ENCODE measurements around the gene UNC13C.

DNA sequence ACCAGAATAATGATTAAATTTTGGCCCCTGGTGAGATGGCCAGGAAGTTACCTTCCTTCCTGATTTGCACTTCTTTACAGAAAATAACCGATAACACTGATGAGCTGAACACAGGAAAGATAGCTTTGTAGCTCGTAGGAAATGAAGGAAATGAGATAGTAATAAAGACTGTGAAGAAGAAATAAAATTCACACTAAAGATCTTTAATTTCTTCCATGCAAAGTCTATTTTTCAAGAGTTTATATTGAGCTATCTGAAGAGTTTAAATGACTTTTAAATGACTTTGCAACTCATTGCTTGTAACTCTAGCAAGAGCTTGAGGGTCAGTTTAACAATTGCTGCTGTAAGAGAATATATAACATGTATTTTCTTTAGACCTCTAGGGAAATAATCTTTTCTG, 543.0 kb downstream of the UNC13C start:
- TF ChIP-seq ZIC2 (tag by site-specific recombination; IDR thresholded peaks at IDR 0.05) (no peak), ZNF548 (tag by site-specific recombination; IDR thresholded peaks at IDR 0.05) (no peak), ZNF571 (tag by site-specific recombination; IDR thresholded peaks at IDR 0.05) (no peak), GLI2 (tag by site-specific recombination; IDR thresholded peaks at IDR 0.05; ENCODE audit: borderline replicate concordance, low read depth) (no peak), ZNF23 (tag by site-specific recombination; IDR thresholded peaks at IDR 0.05; ENCODE audit: borderline replicate concordance) (no peak), ZNF610 (tag by site-specific recombination; IDR thresholded peaks at IDR 0.05; ENCODE audit: borderline replicate concordance) (no peak), ZNF426 (tag by site-specific recombination; IDR thresholded peaks at IDR 0.05) (no peak)
- TF ChIP-seq, protein P1, sequence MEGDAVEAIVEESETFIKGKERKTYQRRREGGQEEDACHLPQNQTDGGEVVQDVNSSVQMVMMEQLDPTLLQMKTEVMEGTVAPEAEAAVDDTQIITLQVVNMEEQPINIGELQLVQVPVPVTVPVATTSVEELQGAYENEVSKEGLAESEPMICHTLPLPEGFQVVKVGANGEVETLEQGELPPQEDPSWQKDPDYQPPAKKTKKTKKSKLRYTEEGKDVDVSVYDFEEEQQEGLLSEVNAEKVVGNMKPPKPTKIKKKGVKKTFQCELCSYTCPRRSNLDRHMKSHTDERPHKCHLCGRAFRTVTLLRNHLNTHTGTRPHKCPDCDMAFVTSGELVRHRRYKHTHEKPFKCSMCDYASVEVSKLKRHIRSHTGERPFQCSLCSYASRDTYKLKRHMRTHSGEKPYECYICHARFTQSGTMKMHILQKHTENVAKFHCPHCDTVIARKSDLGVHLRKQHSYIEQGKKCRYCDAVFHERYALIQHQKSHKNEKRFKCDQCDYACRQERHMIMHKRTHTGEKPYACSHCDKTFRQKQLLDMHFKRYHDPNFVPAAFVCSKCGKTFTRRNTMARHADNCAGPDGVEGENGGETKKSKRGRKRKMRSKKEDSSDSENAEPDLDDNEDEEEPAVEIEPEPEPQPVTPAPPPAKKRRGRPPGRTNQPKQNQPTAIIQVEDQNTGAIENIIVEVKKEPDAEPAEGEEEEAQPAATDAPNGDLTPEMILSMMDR (tag by site-specific recombination; IDR thresholded peaks at IDR 0.05) = no peak
- TF ChIP-seq, protein P2, sequence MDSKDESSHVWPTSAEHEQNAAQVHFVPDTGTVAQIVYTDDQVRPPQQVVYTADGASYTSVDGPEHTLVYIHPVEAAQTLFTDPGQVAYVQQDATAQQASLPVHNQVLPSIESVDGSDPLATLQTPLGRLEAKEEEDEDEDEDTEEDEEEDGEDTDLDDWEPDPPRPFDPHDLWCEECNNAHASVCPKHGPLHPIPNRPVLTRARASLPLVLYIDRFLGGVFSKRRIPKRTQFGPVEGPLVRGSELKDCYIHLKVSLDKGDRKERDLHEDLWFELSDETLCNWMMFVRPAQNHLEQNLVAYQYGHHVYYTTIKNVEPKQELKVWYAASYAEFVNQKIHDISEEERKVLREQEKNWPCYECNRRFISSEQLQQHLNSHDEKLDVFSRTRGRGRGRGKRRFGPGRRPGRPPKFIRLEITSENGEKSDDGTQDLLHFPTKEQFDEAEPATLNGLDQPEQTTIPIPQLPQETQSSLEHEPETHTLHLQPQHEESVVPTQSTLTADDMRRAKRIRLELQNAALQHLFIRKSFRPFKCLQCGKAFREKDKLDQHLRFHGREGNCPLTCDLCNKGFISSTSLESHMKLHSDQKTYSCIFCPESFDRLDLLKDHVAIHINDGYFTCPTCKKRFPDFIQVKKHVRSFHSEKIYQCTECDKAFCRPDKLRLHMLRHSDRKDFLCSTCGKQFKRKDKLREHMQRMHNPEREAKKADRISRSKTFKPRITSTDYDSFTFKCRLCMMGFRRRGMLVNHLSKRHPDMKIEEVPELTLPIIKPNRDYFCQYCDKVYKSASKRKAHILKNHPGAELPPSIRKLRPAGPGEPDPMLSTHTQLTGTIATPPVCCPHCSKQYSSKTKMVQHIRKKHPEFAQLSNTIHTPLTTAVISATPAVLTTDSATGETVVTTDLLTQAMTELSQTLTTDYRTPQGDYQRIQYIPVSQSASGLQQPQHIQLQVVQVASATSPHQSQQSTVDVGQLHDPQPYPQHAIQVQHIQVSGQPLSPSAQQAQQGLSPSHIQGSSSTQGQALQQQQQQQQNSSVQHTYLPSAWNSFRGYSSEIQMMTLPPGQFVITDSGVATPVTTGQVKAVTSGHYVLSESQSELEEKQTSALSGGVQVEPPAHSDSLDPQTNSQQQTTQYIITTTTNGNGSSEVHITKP (tag by site-specific recombination; IDR thresholded peaks at IDR 0.05) = no peak
- TF ChIP-seq, protein P3, sequence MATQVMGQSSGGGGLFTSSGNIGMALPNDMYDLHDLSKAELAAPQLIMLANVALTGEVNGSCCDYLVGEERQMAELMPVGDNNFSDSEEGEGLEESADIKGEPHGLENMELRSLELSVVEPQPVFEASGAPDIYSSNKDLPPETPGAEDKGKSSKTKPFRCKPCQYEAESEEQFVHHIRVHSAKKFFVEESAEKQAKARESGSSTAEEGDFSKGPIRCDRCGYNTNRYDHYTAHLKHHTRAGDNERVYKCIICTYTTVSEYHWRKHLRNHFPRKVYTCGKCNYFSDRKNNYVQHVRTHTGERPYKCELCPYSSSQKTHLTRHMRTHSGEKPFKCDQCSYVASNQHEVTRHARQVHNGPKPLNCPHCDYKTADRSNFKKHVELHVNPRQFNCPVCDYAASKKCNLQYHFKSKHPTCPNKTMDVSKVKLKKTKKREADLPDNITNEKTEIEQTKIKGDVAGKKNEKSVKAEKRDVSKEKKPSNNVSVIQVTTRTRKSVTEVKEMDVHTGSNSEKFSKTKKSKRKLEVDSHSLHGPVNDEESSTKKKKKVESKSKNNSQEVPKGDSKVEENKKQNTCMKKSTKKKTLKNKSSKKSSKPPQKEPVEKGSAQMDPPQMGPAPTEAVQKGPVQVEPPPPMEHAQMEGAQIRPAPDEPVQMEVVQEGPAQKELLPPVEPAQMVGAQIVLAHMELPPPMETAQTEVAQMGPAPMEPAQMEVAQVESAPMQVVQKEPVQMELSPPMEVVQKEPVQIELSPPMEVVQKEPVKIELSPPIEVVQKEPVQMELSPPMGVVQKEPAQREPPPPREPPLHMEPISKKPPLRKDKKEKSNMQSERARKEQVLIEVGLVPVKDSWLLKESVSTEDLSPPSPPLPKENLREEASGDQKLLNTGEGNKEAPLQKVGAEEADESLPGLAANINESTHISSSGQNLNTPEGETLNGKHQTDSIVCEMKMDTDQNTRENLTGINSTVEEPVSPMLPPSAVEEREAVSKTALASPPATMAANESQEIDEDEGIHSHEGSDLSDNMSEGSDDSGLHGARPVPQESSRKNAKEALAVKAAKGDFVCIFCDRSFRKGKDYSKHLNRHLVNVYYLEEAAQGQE (tag by site-specific recombination; IDR thresholded peaks at IDR 0.05) = no peak
- TF ChIP-seq, protein P4, sequence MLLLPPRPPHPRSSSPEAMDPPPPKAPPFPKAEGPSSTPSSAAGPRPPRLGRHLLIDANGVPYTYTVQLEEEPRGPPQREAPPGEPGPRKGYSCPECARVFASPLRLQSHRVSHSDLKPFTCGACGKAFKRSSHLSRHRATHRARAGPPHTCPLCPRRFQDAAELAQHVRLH (tag by site-specific recombination; IDR thresholded peaks at IDR 0.05) = no peak

All from HEK293 (cell line).